Stomach smooth muscle (tissue), 2 donors: Measurements from ENCODE around the gene NF1.
"Not testable (repeated sequence)": the region's sequence is repeated elsewhere in the genome, so short reads cannot be mapped to it uniquely, and the experiment has no call there.

Source experiments
- H3K27ac ChIP-seq: one replicate; pipeline ENCODE4 v1.7.0; 2013; ENCODE audit warnings: mild to moderate bottlenecking, low read length, inconsistent platforms
- H3K27me3 ChIP-seq, 2 donors: one replicate each; pipeline ENCODE4 v1.7.0; 2013; ENCODE audit warnings: low read length in 2 of 2; ENCODE audit not compliant: insufficient read depth in 2 of 2, control insufficient read depth in 1 of 2
- H3K36me3 ChIP-seq, 2 donors: one replicate each; pipeline ENCODE4 v1.7.0; 2013; ENCODE audit warnings: low read length in 2 of 2; ENCODE audit not compliant: control insufficient read depth in 2 of 2, insufficient read depth in 2 of 2
- H3K4me1 ChIP-seq: one replicate; pipeline ENCODE4 v1.7.0; 2013; ENCODE audit warnings: low read length; ENCODE audit not compliant: control insufficient read depth, insufficient read depth
- H3K4me3 ChIP-seq, 2 donors: one replicate each; pipeline ENCODE4 v1.7.0; 2013; ENCODE audit warnings: low read length in 2 of 2
- H3K9ac ChIP-seq, 2 donors: one replicate each; pipeline ENCODE4 v1.7.0; 2013; ENCODE audit warnings: low read length in 2 of 2, mild to moderate bottlenecking in 1 of 2
- H3K9me3 ChIP-seq, 2 donors: one replicate each; pipeline ENCODE4 v1.7.0; 2013; ENCODE audit warnings: low read length in 2 of 2; ENCODE audit not compliant: control insufficient read depth in 2 of 2
- donor health status: healthy.
- donor health status: Pancreatic carcinoma.

NF1 gene

DNA sequence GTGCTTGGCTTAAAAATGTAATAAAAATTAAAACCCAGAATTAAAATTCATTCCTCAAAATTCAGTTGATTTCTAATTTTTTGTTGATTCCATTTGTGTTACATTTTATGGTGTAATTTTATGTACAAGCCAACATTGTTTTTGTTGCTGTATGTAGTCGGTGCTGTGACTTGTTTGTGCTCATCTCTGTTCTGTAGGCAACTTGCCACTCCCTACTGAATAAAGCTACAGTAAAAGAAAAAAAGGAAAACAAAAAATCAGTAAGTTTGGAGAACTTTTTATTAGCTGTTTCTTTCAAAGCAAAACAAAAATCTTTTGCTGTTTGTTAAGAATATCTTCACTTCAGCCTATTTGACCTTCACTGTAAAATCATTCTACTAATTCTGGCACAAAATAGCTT is 158.0 kb downstream of the NF1 start:
- H3K36me3 ChIP-seq, result no peaks in the 10 kb centered on the region
- no peaks in the 10 kb centered on the region for H3K4me1 ChIP-seq
- no peaks in the 10 kb centered on the region for H3K9me3 ChIP-seq
- no peaks in the 10 kb centered on the region for H3K27me3 ChIP-seq
- no peak overlapping the region for H3K27ac ChIP-seq
- no peak overlapping the region for H3K9ac ChIP-seq
- H3K4me3 ChIP-seq, result no peak overlapping the region

- Histone ChIP-seq H3K9ac (no peak overlapping the region), H3K4me1 (no peaks in the 10 kb centered on the region), H3K9me3 (no peaks in the 10 kb centered on the region)
Observed at GRCh38 chr17:31254654-31255053, 159.9 kb downstream of the NF1 start.

GRCh38 chr17:31256936-31257335 is 162.2 kb downstream of the NF1 start:
- Histone ChIP-seq H3K27me3 (no peaks in the 10 kb centered on the region), H3K36me3 (peaks cover 0 to 5% of the 10 kb centered on the region in 2 donors), H3K4me3 (no peak overlapping the region), H3K27ac (no peak overlapping the region), H3K4me1 (no peaks in the 10 kb centered on the region), H3K9me3 (no peaks in the 10 kb centered on the region), H3K9ac (no peak overlapping the region)

More at GRCh38 chr17:31254654-31255053, 159.9 kb downstream of the NF1 start:
- Histone ChIP-seq H3K36me3 (no peaks in the 10 kb centered on the region), H3K4me3 (no peak overlapping the region), H3K27ac (no peak overlapping the region), H3K27me3 (no peaks in the 10 kb centered on the region)

DNA sequence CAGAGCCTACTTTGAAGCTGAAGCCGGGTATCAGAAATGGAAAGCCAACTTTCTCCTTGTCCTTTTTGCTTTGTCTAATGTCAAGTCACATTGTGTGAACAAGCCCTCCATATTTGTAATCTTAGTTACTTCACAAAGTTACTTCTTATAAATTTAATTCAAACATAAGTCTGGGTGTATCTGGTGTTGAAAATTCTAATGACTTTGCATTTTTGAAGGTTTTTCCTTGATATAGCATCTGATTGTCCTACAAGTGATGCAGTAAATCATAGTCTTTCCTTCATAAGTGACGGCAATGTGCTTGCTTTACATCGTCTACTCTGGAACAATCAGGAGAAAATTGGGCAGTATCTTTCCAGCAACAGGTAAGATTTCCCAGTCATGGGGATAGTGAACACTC is 165.4 kb downstream of the NF1 start:
- H3K4me1 ChIP-seq, result no peaks in the 10 kb centered on the region
- no peaks in the 10 kb centered on the region for H3K9me3 ChIP-seq
- H3K27me3 ChIP-seq, result no peaks in the 10 kb centered on the region
- H3K9ac ChIP-seq, result no peak overlapping the region
- H3K27ac ChIP-seq, result no peak overlapping the region
- no peak overlapping the region for H3K4me3 ChIP-seq
- peaks cover 0 to 6% of the 10 kb centered on the region in 2 donors for H3K36me3 ChIP-seq

- peaks cover 4 to 15% of the 10 kb centered on the region in 2 donors for H3K36me3 ChIP-seq
- no peaks in the 10 kb centered on the region for H3K4me1 ChIP-seq
- no peak overlapping the region for H3K4me3 ChIP-seq
- no peaks in the 10 kb centered on the region for H3K9me3 ChIP-seq
- H3K9ac ChIP-seq, result no peak overlapping the region
- no peak overlapping the region for H3K27ac ChIP-seq
- no peaks in the 10 kb centered on the region for H3K27me3 ChIP-seq
Observed at GRCh38 chr17:31261601-31262000, 166.8 kb downstream of the NF1 start.

DNA sequence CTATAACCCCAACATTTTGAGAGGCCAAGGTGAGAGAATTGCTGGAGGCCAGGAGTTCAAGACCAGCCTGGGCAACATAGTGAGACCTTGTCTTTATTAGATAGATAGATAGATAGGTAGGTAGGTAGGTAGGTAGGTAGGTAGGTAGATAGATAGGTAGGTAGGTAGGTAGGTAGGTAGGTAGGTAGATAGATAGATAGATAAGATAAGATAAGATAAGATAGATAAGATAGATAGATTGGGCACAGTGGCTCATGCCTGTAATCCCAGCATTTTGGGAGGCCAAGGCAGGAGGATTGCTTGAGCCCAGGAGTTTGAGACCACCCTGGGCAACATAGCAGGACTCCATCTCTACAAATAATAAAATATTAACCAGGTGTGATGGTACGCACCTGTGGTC is 168.1 kb downstream of the NF1 start:
- not testable (repeated sequence) for H3K4me1 ChIP-seq, H3K27ac ChIP-seq, H3K27me3 ChIP-seq, H3K9me3 ChIP-seq, H3K4me3 ChIP-seq, H3K9ac ChIP-seq
- peaks cover 4 to 15% of the 10 kb centered on the region in 2 donors for H3K36me3 ChIP-seq

DNA sequence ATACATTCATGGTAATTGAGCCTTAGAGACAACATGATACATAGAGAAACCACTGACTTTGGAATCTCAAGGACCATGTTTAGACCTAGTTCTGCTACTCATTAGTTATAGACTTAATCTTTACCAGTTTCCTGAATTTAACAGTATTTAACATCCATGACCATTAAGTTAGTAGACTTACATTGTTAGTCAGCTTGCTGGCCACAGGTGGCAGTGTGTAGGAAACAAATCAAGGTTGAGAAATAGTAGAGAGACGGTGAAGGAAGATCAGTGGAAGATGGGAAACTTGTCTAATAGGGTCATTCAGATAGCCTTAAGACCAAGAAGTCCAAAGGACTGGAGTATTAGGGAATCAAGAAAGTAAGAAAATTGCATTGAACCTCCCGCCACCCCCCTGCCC is 171.3 kb downstream of the NF1 start:
- H3K36me3 ChIP-seq, result peaks cover 8 to 12% of the 10 kb centered on the region in 2 donors
- no peaks in the 10 kb centered on the region for H3K9me3 ChIP-seq
- H3K27me3 ChIP-seq, result no peaks in the 10 kb centered on the region
- no peaks in the 10 kb centered on the region for H3K4me1 ChIP-seq
- no peak overlapping the region for H3K4me3 ChIP-seq
- H3K27ac ChIP-seq, result no peak overlapping the region
- H3K9ac ChIP-seq, result no peak overlapping the region

- Histone ChIP-seq H3K36me3 (peaks cover 8 to 12% of the 10 kb centered on the region in 2 donors), H3K4me1 (no peaks in the 10 kb centered on the region), H3K9ac (no peak overlapping the region), H3K27ac (no peak overlapping the region), H3K4me3 (no peak overlapping the region), H3K9me3 (no peaks in the 10 kb centered on the region), H3K27me3 (no peaks in the 10 kb centered on the region)
Observed at GRCh38 chr17:31269036-31269577, 174.3 kb downstream of the NF1 start.

- Histone ChIP-seq H3K27ac (no peak overlapping the region), H3K27me3 (no peaks in the 10 kb centered on the region), H3K4me3 (no peak overlapping the region), H3K9me3 (no peaks in the 10 kb centered on the region), H3K36me3 (peaks cover 8 to 12% of the 10 kb centered on the region in 2 donors), H3K9ac (no peak overlapping the region), H3K4me1 (no peaks in the 10 kb centered on the region)
Observed at GRCh38 chr17:31269578-31269983, 174.8 kb downstream of the NF1 start.

DNA sequence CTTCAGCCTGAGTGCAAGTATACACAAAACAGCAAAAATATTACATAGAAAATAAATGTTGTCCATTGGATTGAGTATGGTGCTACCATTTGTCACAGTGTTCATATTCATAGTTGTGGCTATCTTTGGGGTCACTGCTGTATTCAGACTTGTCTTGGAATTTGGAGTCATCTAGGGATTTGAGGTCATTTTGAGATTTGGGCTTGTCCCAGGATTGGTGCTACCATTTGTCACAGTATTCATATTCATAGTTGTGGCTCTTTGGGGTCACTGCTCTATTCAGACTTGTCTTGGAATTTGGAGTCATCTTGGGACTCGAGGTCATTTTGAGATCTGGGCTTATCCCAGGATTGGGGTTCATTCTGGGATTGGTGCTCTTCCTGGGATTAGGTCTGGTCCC is 177.5 kb downstream of the NF1 start:
- H3K9ac ChIP-seq, result no peak overlapping the region
- no peaks in the 10 kb centered on the region for H3K9me3 ChIP-seq
- no peak overlapping the region for H3K4me3 ChIP-seq
- H3K4me1 ChIP-seq, result no peaks in the 10 kb centered on the region
- H3K27ac ChIP-seq, result no peak overlapping the region
- no peaks in the 10 kb centered on the region for H3K27me3 ChIP-seq
- H3K36me3 ChIP-seq, result peaks cover 4 to 12% of the 10 kb centered on the region in 2 donors

- Histone ChIP-seq H3K36me3 (peaks cover 9 to 17% of the 10 kb centered on the region in 2 donors), H3K4me3 (no peak overlapping the region), H3K27ac (no peak overlapping the region), H3K9me3 (no peaks in the 10 kb centered on the region), H3K9ac (no peak overlapping the region), H3K4me1 (no peaks in the 10 kb centered on the region), H3K27me3 (no peaks in the 10 kb centered on the region)
Observed at GRCh38 chr17:31272803-31273202, 178.0 kb downstream of the NF1 start.
